GM13976 (cell line): ENCODE data around the gene SH3TC2.

ENCODE experiments used
- DNase-seq: peaks from one replicate; pipeline ENCODE4 v3.0.0; 2012; ENCODE audit warnings: low spot score
- in situ Hi-C: fragments of 300-500 bp; cut with MboI; formaldehyde crosslinking; loops from one replicate; pipeline ENCODE4 v1.12.0; 2022; ENCODE audit warnings: low sequenced_read_pairs, mixed read lengths, inconsistent platforms; ENCODE audit not compliant: unreplicated experiment
- TF ChIP-seq, protein P1 (sequence below): IDR thresholded peaks from 2 replicates; pipeline ENCODE4 v1.5.1; 2012; ENCODE audit warnings: borderline replicate concordance, mild to moderate bottlenecking; ENCODE audit not compliant: insufficient read depth; ENCODE audit errors: extremely low read depth, missing control alignments, control extremely low read depth

Gene SH3TC2

DNA sequence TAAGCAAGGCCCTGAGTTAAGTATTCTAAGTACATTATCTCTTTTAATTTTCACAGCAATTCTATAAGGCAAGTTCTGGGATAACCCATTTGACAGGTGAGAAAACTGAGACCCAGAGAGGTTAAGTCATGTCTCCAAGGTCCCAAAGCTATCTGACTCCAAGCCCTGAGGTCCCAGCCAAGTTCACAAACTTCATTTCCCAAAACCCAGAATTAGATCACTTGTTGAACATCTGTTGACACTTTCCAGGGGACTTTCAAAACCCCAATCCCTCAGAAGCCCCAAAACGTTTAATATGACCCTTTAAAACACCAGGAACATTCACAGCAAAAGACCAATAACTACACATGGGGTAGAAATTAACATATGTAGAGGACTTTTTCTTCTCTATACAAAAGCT is 72.0 kb downstream of the SH3TC2 start:
- in situ Hi-C loops: no loop called here
- TF ChIP-seq, protein P1, sequence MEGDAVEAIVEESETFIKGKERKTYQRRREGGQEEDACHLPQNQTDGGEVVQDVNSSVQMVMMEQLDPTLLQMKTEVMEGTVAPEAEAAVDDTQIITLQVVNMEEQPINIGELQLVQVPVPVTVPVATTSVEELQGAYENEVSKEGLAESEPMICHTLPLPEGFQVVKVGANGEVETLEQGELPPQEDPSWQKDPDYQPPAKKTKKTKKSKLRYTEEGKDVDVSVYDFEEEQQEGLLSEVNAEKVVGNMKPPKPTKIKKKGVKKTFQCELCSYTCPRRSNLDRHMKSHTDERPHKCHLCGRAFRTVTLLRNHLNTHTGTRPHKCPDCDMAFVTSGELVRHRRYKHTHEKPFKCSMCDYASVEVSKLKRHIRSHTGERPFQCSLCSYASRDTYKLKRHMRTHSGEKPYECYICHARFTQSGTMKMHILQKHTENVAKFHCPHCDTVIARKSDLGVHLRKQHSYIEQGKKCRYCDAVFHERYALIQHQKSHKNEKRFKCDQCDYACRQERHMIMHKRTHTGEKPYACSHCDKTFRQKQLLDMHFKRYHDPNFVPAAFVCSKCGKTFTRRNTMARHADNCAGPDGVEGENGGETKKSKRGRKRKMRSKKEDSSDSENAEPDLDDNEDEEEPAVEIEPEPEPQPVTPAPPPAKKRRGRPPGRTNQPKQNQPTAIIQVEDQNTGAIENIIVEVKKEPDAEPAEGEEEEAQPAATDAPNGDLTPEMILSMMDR: no peak
- DNase-seq: no peak

GRCh38 chr5:148989567-148989966 is 73.3 kb downstream of the SH3TC2 start:
- in situ Hi-C loops: no loop called here
- TF ChIP-seq, protein P1: no peak
- no peak for DNase-seq

DNA sequence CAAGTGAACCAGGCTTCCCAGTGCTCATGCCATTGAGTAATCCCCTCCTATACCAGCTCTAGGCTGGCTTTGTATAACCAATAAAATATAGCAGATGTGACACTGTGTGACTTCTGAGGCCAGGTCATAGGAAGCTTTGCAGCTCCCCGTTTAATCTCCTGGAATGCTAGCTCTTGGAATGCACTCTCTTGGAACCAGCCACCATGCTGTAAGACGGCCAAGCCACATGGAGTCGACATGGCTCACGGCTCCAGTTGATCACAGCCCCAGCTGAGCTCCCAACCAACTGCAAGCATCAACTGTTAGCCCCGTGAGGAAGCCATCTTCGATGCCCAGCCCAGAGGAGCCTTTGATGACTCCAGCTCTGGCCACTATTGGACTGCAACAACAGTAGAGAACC is 74.5 kb downstream of the SH3TC2 start:
- in situ Hi-C loops: no loop called here
- TF ChIP-seq, protein P1: no peak
- no peak for DNase-seq

GRCh38 chr5:148986636-148987035 is 76.2 kb downstream of the SH3TC2 start:
- DNase-seq: no peak
- in situ Hi-C loops: no loop called here
- TF ChIP-seq, protein P1: no peak

DNA sequence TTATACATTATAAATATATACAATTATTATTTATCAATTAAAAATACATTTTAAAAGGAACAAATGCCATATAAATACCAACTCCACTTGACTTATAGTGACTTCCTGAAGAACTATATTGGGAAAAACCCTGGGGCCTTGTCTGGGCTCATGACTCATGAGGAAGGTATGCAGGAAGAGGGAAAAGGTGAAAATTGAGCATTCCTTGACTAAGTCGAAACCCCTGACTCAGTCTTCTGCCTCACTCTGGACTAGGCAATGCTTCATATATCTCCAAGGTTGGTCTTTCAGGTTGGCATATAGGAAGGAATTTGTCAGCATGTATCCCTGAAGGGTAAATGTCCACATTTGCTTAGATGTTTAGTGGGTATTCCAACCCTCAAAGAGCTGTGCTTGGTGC is 78.5 kb downstream of the SH3TC2 start:
- no peak for DNase-seq
- TF ChIP-seq, protein P1: no peak
- in situ Hi-C loops: no loop called here

GRCh38 chr5:148981353-148981752 is 81.5 kb downstream of the SH3TC2 start:
- TF ChIP-seq, protein P1: no peak
- in situ Hi-C loops: no loop called here
- DNase-seq: no peak

- TF ChIP-seq, protein P1: no peak
- DNase-seq: no peak
- in situ Hi-C loops: no loop called here
Measured at GRCh38 chr5:148980731-148981130, 82.1 kb downstream of the SH3TC2 start.
